CD4-positive, alpha-beta T cell treated with Interleukin-17A for 4 hours (primary cell): ENCODE data around the gene PLXNA4.

Source experiments
- DNase-seq: peaks from one replicate; pipeline ENCODE4 v3.0.0-alpha.2; 2020; ENCODE audit warnings: mixed read lengths

Gene PLXNA4

DNA sequence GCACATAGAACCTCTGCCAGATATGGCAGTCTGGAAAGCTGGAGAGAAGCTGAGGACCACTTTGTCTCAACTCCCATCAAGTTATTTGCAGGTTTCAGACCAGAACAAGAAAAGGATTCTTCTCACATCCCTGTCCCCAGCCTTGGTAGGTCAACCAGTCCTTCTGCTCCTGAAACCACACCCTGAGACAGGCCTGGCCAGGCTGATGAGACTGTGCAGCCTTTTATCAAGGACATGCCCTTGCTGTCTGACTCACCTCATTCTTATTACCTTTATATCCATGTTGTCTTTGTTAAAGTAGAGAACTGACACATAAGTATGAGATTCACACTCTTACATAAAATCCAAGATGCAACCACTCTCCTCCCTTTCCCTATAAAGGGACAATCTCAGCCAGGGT lies 354.9 kb downstream of the PLXNA4 start:
- DNase-seq: no peak

DNA sequence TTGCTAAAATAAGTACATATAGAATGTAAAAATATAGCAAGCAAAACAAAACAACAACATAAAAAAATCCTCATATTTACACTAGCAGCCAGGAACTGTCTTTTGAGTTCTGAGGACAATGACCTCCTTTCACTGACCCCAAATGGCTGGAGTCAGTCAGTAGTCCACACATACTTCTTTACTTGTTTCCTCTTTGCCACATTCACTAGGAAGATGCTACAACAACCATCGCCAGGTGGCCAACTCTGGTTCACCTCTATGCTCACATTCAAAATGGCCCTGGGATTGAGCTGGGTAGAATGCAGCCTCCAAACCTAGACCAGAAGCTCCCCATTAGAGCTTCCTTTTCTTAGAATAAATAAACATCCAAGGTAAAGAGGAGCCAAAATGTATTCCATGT lies 356.2 kb downstream of the PLXNA4 start:
- no peak for DNase-seq

DNA sequence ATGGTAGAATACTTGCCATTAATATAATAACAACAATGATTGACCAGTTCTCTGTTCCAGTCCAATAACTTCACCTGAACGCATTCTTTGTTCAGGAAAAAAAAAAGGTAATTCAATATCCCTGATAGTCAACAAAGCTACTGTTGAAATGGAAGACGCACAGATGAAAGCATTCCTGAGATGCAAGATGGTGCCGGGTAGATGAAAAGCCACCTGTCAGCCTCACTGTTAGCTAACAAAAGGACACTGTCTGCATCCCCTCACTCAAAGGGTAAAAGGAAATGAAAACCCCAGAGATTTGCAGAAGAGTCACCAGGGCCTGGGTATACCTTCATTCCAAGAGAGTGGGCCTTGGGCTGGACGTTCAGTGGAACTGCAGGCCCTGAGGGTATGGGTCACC lies 357.4 kb downstream of the PLXNA4 start:
- DNase-seq: no peak

DNA sequence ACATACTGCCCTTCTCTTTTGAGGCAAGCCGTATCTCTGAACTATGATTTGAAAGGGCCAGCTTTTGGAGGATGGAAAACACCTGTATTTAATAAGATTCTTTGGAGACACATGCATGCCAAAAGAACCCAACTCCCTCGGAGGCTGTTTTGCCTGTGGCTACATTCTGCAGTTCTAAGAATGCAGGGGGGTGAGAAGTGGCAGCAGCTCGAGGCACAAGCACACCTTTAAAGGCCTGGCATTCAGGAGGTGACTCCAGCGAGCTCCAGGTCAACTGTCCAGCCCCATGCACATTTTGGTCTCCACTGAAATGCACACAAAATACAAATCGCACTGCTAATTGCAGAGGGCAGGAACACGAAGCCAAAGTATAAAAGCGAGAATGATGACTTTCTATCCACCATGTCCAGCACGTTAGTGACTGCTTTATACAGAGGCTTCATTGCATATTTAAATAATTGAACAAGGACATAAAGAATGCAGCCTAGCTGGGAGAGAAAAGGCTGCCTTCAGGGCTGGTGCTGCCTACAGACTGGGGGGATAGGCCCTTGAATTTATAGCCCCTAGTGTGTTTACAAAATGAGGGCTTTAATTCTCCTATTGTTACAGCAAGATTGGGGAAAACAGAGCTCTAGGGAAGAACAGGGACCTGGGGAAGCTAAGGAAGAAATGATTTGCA lies 359.3 kb downstream of the PLXNA4 start:
- no peak for DNase-seq

DNA sequence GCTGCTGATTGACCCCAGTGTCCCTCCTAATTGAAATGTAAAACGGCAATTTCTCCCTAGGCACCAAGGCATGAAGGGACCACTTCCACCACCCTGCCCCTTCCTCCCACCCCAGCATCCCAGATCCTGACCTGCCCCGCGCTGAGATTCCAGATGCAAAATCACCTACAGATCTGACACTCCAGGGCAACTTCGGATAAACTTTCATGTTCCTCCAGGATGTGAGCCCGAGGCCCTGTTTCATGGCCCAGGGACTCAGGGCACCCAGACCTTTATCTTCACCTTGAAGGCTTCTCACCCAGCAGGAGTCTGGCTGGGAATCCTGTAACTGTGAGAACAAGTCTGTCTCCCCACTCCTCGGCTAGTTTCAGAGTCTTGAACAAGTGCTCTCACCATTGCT lies 361.8 kb downstream of the PLXNA4 start:
- DNase-seq: no peak

DNA sequence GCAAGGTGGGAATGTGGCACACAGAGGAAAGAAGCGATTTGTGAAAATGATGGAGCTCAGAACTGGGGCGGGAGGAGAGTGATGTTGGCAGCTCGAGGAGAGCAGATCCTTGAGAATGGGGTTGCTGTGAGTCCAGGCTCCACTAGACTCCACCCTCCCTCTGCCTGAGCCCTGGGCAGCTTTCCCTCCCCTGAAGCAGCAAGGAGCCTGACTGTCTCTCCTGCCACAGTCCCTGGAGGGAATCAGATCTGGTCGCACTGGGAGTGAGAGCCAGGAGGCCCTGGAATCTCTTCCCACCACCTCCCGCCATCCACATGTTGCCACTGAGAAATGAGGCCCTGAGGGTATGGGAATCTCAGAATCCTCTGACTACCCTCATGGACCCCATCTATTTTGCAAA lies 362.7 kb downstream of the PLXNA4 start:
- no peak for DNase-seq

DNA sequence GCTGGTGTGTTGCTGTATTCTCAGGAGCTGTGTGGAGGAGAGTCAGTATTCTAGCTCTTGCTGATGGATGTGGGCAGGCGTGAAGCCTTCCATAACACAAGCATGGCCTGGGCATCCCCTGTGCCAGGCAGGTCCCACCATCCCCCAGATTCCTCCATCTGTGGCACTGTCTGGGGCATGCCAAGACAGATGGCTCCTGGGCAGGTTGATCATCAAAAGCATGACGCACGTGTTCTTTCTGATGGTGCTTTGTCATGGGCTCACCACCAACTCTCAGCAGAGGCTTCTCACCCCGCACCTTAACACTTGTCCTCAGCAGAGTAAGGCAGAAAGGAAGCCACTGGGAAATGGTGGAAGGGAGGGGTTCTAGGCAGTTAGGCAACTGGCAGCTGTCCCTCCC lies 364.3 kb downstream of the PLXNA4 start:
- no peak for DNase-seq

DNA sequence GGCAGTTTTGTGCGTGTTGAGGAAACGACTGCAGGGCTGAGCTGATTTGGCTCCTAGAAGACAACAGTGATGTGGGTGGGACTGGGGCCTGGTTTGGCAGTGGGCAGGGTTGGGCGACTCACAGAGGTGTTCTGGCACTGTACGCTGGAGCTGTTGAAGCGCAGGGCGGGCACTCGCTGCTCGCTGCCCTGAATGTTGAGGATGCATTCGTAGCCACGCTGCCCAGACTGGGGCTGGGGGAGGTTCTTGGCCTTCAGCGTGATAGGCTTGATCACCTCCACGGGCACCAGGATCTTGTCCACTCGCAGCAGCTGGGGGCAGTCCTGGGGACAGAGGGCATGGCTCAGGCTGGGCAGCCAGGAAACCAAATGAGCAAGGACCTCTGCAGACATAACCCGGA lies 365.4 kb downstream of the PLXNA4 start:
- DNase-seq: no peak

DNA sequence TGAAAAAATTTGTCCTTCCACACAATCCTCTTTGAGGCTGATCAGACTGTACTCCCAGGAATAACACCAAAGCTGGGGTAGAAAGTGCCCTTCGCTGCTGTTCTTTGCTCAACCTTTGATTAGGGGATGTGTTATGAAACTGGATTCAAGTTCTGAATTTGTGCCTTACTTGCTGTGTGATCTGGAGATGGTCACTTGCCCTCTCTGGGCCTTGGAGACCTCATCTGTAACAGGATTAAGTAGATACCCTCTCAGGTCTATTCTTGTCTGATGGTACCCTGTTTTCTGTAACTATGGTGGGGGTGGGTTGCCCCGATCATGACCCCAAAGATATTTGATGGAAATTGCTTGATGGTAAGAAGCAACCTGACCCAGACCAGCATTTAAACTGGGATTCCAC lies 368.5 kb downstream of the PLXNA4 start:
- no peak for DNase-seq

DNA sequence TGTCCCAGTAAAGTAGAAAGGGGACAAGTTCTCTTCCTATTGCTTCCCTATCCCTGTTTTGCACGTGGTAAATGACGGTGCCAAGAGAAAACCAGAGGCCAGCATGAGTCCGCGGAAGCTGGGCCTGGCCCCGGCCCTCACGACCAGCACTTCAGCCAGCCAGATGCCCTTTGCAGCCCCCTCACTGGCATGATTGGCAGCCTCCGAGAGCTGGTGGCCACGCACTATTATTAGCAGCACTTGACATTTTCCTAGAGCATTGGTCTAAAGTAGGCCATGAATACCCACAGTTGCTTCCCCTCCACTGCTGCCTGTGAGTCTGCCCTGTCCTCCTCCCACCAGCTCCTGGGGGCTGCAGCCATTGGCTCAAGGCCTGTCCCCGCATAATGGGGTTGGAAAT lies 369.1 kb downstream of the PLXNA4 start:
- DNase-seq: no peak

DNA sequence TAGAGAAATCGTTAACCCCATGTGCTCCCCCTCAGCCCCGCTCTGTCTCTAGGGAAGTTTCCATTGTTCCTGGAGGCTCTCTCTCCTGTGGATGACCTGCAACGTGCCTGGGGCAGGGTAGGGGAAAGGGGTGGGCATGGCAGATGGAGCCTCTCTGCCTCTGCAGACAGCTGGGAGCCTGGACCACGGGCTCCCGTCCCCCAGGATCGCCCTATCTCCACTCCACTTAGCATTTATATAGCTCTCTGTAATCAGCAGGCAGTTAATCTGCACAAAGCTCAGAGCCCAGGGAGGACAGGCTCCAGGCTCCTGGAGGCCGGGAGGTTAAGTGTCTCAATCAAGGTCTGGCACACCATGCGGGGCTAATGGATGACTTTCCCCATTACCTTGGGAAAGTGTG lies 369.7 kb downstream of the PLXNA4 start:
- no peak for DNase-seq

DNA sequence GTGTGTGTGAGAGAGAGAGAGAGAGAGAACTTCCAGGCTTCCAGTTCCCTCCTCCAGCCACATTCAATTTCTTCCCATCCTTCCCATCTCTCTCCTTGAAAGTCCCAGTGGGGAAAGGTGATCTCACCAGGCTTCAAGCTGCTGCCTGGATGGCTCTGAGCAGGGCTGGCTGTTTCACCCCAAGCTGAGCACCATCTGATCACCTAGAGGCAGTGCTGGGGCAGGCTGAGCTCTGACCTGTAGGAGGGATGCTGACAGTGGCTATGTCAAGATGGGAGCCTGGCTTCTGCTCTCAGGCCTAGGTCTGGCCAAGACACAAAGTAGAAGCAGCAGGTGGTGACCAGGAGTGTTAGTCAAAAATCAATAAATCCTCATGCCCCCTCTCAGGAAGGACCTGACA lies 370.8 kb downstream of the PLXNA4 start:
- DNase-seq: no peak

DNA sequence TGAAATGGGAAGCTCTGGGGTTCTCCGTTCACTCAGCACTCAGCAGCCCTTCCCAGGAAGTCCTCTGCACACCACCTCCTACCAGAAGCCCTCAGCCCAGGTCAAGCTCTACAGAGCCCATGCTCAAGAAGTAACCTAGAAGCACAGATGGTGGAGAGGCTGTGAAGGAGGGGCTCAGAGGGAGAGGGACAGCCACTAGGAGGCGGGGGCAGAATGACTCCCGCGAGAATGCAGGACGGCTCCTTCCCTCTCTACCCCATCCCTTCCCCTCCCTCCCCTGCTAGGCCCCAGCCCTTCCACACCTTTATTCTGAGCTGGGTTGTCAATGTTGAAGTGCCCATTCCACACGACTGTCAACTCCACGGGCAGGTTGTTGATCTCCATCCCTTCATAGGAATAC lies 373.2 kb downstream of the PLXNA4 start:
- DNase-seq: no peak

DNA sequence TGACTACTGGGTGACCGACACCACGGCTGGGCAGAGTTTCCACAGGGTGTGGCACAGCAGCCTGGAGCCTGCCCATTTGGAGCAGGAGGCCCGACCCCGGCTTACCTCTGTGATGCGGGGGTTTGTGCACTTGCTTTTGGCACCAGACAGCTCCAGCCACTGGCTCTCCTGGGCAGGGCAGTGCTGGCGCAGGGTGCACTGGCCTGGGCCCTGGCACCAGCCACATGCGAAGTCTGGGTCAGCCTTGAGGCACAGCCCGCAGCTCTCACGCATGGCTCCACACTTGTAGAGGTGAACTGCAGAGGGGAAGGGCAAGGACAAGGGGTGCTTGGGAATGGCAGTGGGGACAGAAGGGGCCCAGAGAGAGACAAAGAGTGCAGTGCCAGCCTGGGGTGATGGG lies 373.7 kb downstream of the PLXNA4 start:
- no peak for DNase-seq

DNA sequence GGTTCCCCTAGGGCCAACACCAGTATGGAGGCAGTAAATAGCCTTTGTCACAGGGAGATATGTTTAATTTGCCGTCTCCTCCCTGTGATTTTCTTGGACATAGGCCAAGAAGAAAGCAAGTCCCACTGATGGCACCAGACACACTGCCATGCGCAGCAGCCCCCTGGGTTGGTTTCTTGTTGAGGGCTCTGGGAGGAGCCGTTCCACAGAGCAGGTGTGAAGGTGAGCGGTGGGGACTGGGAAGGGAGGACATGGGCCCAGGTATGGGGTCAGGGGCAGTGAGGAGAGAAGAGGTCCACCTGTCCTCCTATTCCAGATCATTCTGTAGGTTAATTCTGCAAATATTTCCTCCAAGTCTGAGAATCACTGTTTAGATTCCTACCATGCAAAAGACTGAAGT lies 376.1 kb downstream of the PLXNA4 start:
- no peak for DNase-seq

DNA sequence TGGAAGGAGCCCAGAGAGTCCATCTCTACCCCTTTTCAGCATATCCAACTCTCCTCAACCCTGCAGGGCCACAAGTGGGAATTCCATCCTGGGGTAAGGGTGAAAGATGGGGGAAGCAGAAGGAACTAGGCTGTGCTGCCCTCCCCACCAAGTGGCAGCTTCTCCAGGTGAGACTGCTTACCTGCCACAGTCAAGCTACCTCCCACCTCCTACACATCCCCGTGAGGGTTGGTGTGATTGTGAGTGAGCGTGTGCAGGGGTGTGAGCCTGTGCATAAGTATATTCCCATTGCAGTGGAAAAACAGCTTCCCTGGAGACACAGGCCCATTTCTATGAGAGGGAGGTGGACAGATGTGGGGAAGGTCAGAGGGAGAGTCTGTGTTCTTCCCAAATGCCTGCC lies 376.6 kb downstream of the PLXNA4 start:
- no peak for DNase-seq

DNA sequence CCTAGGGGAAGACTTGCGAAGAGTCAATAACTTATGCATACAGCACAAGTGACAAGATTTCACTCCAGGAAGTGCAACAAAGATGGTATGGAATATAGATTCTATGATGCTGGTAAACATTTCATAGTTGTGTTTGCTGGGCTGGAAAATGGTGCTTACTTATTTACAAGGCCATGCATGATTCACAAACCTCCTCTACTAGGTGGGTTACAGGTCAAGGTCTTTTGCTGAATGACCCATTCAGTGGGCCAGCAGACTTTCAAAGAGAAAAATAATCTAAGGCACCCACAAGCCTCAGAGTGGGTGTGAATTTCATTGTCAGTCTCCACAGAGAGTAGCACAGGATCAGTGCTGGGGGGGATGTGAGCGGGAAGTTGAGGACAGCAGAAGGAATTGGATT lies 378.5 kb downstream of the PLXNA4 start:
- DNase-seq: no peak

DNA sequence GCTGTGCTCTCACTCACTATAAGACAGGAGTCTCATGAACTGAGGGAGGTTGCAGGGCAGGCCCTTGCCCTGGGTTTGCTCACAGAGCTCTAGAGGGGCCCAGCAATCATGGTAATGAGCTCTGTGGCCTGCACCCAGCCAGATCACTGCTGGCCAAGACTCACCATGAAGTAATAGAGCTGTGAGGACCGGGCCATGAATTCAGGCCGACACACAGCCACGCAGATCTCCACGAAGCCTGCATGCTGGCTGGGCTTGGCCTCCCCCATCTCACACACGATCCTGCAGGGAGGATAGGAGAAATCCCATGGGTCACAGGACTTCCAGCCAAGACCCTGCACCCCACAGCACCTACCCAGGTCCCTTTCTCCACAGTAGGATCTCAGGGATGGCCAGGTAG lies 382.4 kb downstream of the PLXNA4 start:
- no peak for DNase-seq

DNA sequence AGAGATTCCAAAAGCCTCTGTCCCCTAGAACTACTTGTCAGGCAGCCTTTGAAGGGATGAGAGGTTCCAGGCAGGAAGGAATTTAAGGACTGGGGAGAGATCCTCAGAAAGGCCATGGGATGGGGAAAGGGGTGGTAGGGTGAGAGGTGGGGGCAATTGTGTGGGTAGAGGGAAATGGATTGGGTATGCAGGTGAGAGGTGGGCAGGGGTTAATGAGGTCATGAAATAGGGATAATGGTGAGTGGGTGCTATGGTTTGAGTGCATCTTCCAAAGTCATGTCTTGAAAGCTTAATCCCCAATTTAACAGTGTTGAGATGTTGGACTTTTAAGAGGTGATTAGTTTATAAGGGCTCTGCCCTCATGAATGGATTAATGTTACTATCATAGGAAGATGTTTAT lies 383.5 kb downstream of the PLXNA4 start:
- DNase-seq: no peak

DNA sequence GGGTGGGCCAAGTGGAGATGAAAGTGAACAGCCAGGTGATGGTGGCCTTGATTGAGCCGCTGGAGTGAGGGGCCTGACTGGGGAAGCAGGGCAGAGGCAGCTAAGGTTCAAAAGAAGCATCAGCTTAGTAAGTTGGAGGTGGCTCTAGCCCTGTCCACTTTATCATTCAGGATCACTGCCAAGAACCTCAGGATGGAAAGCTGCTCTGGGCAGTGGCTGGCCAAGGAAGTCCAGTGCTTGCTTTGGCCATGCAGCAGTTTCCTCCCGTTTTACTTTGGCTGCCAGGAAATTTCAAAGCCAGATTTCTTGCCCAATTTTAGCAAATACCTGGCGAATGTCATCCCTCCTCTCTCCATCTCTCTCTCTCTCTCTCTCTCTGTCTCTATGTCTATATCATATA lies 384.9 kb downstream of the PLXNA4 start:
- DNase-seq: no peak

DNA sequence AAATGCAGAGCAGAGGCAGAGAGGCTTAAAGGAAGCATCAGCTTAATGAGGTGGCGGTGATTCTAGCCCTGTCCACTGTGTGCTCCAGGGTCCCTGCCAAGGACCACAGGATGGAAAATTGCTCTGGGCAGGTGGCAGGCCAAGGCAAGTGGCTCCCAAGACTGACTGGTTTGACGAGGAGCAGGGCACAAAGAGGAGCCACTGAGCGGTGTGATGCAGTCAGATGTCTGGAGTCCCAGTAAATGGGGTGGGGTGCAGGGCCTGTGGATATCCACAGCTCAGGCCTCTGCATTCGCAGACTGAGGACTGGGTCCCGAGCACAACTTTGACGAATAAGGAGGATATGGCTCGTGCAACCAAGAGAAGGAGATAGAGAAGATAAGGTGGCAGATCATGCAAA lies 385.6 kb downstream of the PLXNA4 start:
- DNase-seq: no peak

DNA sequence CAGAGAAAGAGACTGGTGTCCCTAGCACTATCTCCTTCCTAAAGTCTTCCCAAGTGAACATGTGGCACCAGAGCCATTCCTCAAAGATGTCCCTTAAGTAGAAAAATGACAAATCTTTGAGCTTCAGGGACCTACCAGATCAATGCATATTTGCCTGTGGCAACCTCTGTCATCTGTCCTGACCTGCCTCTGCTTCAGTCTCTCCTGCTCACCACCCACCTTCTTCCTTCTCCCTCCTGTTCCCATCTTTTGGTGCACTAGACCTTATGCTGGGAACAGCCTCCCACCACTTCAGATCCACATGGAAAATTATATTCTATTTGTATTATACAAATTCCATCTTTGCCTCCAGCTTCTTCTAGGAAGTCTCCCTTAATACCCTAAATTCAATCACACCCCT lies 386.4 kb downstream of the PLXNA4 start:
- DNase-seq: no peak

DNA sequence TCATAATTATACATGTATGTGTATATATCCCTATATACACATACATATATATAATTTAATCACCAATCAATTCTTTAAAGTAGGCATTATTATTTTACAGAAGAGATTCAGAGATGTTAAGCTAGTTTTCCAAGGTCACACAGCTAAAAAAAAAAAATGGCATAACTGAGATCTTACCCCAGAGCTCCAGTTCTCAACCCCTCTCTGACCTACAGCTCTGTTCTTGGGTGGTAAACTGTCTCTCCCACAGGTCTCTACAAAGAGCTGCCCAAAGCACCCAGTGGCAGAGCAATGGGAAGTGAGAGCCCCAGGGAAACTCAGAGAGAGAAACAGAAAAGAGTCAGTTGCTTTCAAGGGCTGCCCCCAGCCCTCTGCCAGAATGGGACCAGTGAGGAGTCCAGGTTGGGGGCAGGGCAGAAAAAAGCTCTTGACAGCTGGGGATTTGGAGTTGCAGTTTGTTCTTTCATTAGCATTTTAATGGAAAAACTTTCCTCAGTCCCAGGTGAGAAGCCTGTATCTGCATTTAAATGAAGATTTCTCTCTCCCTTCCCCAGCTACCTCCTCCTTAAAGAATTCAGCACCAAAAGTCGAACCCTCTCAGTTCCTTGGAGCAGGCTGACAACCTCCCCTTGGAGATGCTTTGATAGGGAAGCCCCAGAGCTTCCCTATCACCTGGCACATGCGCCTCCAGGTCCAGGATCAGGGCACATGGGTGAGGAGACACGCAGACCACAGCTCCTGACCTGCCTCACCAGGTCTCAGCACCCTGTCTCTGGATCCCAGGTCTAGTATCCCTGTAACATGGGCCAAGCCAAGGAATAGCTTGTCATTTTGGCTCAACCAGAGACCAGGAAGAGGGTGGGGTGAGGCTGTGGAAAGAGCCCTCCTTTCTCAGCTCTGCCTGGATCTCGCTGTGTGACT lies 388.1 kb downstream of the PLXNA4 start:
- DNase-seq: no peak

DNA sequence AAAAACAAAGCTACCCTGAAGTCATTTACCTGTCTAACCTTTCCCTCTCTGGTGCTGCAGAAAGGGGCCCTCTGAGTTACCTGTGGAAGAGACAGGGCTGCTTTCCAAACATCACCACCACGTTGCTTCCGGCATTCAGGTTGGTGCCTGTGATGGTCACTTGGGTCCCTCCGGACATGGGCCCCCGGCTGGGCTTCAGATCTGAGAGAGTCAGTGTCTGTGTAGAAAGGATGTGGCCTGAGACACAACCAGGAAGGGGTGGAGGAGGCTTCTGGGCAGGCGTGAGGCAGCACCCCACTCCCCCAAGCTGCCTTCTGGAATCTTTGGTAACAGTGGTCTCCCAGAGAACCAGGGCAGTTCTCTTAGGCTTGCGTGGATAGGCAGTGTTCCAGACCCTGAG lies 388.9 kb downstream of the PLXNA4 start:
- no peak for DNase-seq

DNA sequence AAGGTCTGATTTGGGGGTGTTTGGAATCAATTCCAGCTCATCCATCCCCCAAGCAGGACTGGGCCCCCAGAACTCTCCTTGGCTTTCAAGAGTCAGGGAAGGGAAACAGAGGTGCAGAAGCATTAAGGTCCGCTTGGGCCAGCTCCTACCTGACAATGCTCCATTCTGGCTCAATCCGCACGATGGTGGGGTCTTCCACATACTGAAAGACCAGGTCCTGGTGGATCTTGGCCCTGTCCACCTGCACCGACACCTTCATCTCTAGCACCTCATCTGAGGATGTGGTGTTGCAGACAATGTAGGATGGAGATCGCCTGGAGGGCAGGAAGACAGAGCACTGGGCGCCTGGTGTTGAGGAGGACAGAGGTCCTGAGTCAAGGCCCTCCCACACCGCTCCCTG lies 391.1 kb downstream of the PLXNA4 start:
- DNase-seq: no peak
